GM12873 (cell line): ENCODE results near the gene RRAD.

Source experiments
- CTCF ChIP-seq: IDR thresholded peaks from 2 replicates; pipeline ENCODE4 v1.5.1; 2012; ENCODE audit warnings: low read depth, mild to moderate bottlenecking, moderate library complexity, low read length, control low read depth; ENCODE audit not compliant: insufficient read depth; ENCODE audit errors: missing control alignments

Gene RRAD

GRCh38 chr16:66881560-66881959 is 43.8 kb downstream of the RRAD start:
- TF ChIP-seq CTCF: no peak

- TF ChIP-seq CTCF: no peak
Measured at GRCh38 chr16:66881014-66881417, 44.3 kb downstream of the RRAD start.

- TF ChIP-seq CTCF: no peak
Measured at GRCh38 chr16:66880288-66881013, 44.9 kb downstream of the RRAD start, which contains the start of gene PDP2. Gene PDP2, plus strand, starts transcription at chr16:66880515. Its CDS starts 3,770 bp downstream, at chr16:66884285.

- TF ChIP-seq CTCF: no peak
Measured at GRCh38 chr16:66878067-66878466, 47.3 kb downstream of the RRAD start.

- no peak for TF ChIP-seq CTCF
Measured at GRCh38 chr16:66874079-66874775, 51.1 kb downstream of the RRAD start.

GRCh38 chr16:66873685-66874055 is 51.7 kb downstream of the RRAD start:
- no peak for TF ChIP-seq CTCF

- peak; percentile 93 for TF ChIP-seq CTCF
Measured at GRCh38 chr16:66872943-66873684, 52.2 kb downstream of the RRAD start.
